Measurements from ENCODE around the gene DLK1.

Gene DLK1

DNA sequence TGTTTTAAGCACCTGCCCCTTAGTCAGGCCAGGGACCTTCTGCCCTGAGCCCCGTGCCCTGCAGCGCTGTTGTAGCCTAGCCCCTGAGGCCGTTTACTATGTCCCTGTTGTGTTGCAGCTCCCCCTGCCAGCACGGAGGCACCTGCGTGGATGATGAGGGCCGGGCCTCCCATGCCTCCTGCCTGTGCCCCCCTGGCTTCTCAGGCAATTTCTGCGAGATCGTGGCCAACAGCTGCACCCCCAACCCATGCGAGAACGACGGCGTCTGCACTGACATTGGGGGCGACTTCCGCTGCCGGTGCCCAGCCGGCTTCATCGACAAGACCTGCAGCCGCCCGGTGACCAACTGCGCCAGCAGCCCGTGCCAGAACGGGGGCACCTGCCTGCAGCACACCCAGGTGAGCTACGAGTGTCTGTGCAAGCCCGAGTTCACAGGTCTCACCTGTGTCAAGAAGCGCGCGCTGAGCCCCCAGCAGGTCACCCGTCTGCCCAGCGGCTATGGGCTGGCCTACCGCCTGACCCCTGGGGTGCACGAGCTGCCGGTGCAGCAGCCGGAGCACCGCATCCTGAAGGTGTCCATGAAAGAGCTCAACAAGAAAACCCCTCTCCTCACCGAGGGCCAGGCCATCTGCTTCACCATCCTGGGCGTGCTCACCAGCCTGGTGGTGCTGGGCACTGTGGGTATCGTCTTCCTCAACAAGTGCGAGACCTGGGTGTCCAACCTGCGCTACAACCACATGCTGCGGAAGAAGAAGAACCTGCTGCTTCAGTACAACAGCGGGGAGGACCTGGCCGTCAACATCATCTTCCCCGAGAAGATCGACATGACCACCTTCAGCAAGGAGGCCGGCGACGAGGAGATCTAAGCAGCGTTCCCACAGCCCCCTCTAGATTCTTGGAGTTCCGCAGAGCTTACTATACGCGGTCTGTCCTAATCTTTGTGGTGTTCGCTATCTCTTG is 7.6 kb downstream of the DLK1 start:
- H3K36me3 ChIP-seq (ENCODE audit: control insufficient read depth, insufficient read depth, low read length): no peaks in the 10 kb centered on the region
- H3K27ac ChIP-seq (ENCODE audit: low read depth, low read length, severe bottlenecking): no peak overlapping the region
- no peaks in the 10 kb centered on the region for H3K4me1 ChIP-seq (ENCODE audit: control insufficient read depth, insufficient read depth, low read length, poor library complexity, severe bottlenecking)
- H3K9me3 ChIP-seq (ENCODE audit: control insufficient read depth, low read length): no peaks in the 10 kb centered on the region
- WGBS, 2 experiments (ENCODE audit: insufficient coverage in 2 of 2): 93 to 94% methylated on average over 51 to 52 of the region's 52 CpGs
- H3K4me3 ChIP-seq (ENCODE audit: extremely low read depth, insufficient read depth, low read length, poor library complexity, severe bottlenecking): no peak overlapping the region

DNA sequence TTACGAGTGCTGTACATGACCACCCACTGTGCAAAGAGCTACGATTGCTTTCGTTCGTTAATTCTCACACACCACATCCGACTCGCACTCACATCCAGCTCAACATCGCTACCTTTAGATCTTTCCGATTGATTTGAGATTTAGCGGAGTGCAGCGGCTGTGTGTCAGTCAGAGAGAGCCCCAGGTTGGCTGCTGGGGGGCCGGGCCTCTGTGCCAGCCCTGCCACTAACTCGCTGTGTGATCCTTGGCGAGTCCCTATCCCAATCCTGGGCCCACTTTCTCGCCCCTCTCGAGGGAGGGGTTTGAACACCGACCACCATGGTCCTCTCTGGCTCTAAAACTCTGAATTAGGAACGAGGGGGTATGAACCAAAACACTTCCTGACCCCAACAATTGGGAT is 8.6 kb downstream of the DLK1 start:
- H3K9me3 ChIP-seq (ENCODE audit: control insufficient read depth, low read length): no peaks in the 10 kb centered on the region
- H3K4me3 ChIP-seq (ENCODE audit: extremely low read depth, insufficient read depth, low read length, poor library complexity, severe bottlenecking): no peak overlapping the region
- 96% methylated on average over 14 to 17 of the region's 17 CpGs for WGBS, 2 experiments (ENCODE audit: insufficient coverage in 2 of 2)
- H3K27ac ChIP-seq (ENCODE audit: low read depth, low read length, severe bottlenecking): no peak overlapping the region
- no peaks in the 10 kb centered on the region for H3K4me1 ChIP-seq (ENCODE audit: control insufficient read depth, insufficient read depth, low read length, poor library complexity, severe bottlenecking)
- no peaks in the 10 kb centered on the region for H3K36me3 ChIP-seq (ENCODE audit: control insufficient read depth, insufficient read depth, low read length)

GRCh38 chr14:100736269-100737180 is 9.8 kb downstream of the DLK1 start:
- H3K9me3 ChIP-seq (ENCODE audit: control insufficient read depth, low read length): peaks cover 4% of the 10 kb centered on the region
- no peaks in the 10 kb centered on the region for H3K4me1 ChIP-seq (ENCODE audit: control insufficient read depth, insufficient read depth, low read length, poor library complexity, severe bottlenecking)
- H3K36me3 ChIP-seq (ENCODE audit: control insufficient read depth, insufficient read depth, low read length): no peaks in the 10 kb centered on the region
- 79 to 86% methylated on average over 15 to 18 of the region's 22 CpGs for WGBS, 2 experiments (ENCODE audit: insufficient coverage in 2 of 2)
- no peak overlapping the region for H3K27ac ChIP-seq (ENCODE audit: low read depth, low read length, severe bottlenecking)
- no peak overlapping the region for H3K4me3 ChIP-seq (ENCODE audit: extremely low read depth, insufficient read depth, low read length, poor library complexity, severe bottlenecking)

GRCh38 chr14:100737526-100737925 is 10.8 kb downstream of the DLK1 start:
- no peak overlapping the region for H3K4me3 ChIP-seq (ENCODE audit: extremely low read depth, insufficient read depth, low read length, poor library complexity, severe bottlenecking)
- 92% methylated on average over 12 of the region's 17 CpGs for whole genome bisulfite sequencing, 2 experiments (ENCODE audit: insufficient coverage in 2 of 2)
- peaks cover 4% of the 10 kb centered on the region for H3K9me3 ChIP-seq (ENCODE audit: control insufficient read depth, low read length)
- H3K4me1 ChIP-seq (ENCODE audit: control insufficient read depth, insufficient read depth, low read length, poor library complexity, severe bottlenecking): no peaks in the 10 kb centered on the region
- no peaks in the 10 kb centered on the region for H3K36me3 ChIP-seq (ENCODE audit: control insufficient read depth, insufficient read depth, low read length)
- H3K27ac ChIP-seq (ENCODE audit: low read depth, low read length, severe bottlenecking): no peak overlapping the region

DNA sequence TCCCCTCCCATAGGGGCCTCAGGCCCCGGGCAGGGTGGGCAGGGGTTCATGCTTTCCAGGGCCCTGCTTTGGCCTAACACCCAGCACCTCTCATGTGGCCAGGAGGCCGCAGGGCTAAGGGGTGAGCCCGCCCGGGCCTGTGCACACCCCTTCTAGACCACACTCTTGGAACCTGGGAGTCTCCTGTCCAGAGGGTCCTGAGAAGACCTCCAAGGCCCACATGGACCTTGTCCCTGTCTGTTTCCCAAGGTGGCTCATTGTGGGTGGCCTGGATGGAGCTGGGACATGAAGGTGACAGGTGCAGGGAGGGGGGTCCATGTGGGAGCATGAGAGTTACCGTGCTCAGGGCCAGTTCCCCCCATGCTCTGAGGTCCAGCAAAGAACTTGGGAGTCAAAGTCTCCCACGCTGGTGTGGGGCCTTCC is 11.6 kb downstream of the DLK1 start:
- no peaks in the 10 kb centered on the region for H3K36me3 ChIP-seq (ENCODE audit: control insufficient read depth, insufficient read depth, low read length)
- WGBS, 2 experiments (ENCODE audit: insufficient coverage in 2 of 2): 85 to 96% methylated on average over 6 of the region's 6 CpGs
- H3K9me3 ChIP-seq (ENCODE audit: control insufficient read depth, low read length): peaks cover 4% of the 10 kb centered on the region
- no peak overlapping the region for H3K4me3 ChIP-seq (ENCODE audit: extremely low read depth, insufficient read depth, low read length, poor library complexity, severe bottlenecking)
- H3K4me1 ChIP-seq (ENCODE audit: control insufficient read depth, insufficient read depth, low read length, poor library complexity, severe bottlenecking): no peaks in the 10 kb centered on the region
- H3K27ac ChIP-seq (ENCODE audit: low read depth, low read length, severe bottlenecking): no peak overlapping the region

DNA sequence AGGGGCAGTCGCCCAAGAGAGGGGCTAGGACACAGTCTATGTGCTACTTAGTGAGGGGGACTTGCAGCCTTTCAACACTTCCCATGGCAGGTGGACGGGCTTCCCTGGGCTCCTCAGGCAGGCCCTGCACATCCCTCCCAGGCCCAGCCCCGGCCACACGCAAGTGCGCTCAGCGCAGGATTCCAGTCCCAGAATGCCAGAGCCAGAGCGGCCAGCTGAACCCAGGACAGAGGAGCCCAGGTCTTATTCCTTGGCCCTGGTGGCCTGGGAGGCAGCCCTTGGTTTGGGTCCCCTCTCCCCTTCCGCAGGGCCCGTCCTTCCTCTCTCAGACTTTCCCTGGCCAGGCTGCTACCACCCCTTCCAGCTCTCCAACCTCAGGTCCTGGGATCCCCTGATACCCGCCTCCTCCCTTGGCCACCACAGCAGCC is 12.0 kb downstream of the DLK1 start:
- WGBS, 2 experiments (ENCODE audit: insufficient coverage in 2 of 2): 91 to 96% methylated on average over 10 of the region's 10 CpGs
- Histone ChIP-seq H3K27ac (ENCODE audit: low read depth, low read length, severe bottlenecking) (no peak overlapping the region), H3K9me3 (ENCODE audit: control insufficient read depth, low read length) (peaks cover 4% of the 10 kb centered on the region), H3K4me3 (ENCODE audit: extremely low read depth, insufficient read depth, low read length, poor library complexity, severe bottlenecking) (no peak overlapping the region), H3K4me1 (ENCODE audit: control insufficient read depth, insufficient read depth, low read length, poor library complexity, severe bottlenecking) (no peaks in the 10 kb centered on the region), H3K36me3 (ENCODE audit: control insufficient read depth, insufficient read depth, low read length) (no peaks in the 10 kb centered on the region)

GRCh38 chr14:100739306-100739705 is 12.6 kb downstream of the DLK1 start:
- Histone ChIP-seq H3K27ac (ENCODE audit: low read depth, low read length, severe bottlenecking) (peak overlapping the region; percentile 2), H3K4me3 (ENCODE audit: extremely low read depth, insufficient read depth, low read length, poor library complexity, severe bottlenecking) (no peak overlapping the region), H3K4me1 (ENCODE audit: control insufficient read depth, insufficient read depth, low read length, poor library complexity, severe bottlenecking) (no peaks in the 10 kb centered on the region), H3K36me3 (ENCODE audit: control insufficient read depth, insufficient read depth, low read length) (no peaks in the 10 kb centered on the region), H3K9me3 (ENCODE audit: control insufficient read depth, low read length) (peaks cover 4% of the 10 kb centered on the region)
- WGBS, 2 experiments (ENCODE audit: insufficient coverage in 2 of 2): 88 to 97% methylated on average over 10 to 11 of the region's 11 CpGs

DNA sequence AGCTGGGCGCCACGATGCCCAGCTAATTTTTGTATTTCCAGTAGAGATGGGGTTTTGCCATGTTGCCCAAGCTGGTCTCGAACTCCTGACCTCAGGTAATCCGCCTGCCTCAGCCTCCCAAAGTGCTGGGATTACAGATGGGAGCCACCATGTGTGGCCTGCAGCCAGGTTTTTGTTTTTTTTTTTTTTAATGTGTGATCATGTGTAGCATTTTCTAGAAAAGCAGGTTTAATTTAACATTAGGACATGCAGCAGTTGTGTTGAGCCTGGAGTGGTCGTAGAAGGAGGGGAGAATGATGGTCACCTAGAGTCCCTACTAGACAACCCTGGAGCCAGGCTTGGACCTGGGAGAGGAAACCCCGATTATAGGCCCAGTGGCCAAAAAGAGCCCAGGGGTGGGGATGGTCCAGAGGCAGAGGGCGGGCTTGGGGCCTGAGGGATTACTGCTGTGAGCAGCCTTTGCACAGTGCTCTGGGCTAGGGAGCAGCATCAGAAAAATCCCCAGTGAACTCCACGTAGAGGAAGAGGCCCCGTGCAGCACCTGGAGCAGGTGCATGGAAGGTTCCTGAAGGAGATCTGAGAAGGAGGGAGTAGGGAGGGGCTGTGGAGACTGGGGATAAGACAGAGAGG is 13.6 kb downstream of the DLK1 start:
- Histone ChIP-seq H3K4me1 (ENCODE audit: control insufficient read depth, insufficient read depth, low read length, poor library complexity, severe bottlenecking) (no peaks in the 10 kb centered on the region), H3K4me3 (ENCODE audit: extremely low read depth, insufficient read depth, low read length, poor library complexity, severe bottlenecking) (no peak overlapping the region), H3K36me3 (ENCODE audit: control insufficient read depth, insufficient read depth, low read length) (no peaks in the 10 kb centered on the region), H3K27ac (ENCODE audit: low read depth, low read length, severe bottlenecking) (no peak overlapping the region), H3K9me3 (ENCODE audit: control insufficient read depth, low read length) (peaks cover 4% of the 10 kb centered on the region)
- WGBS, 2 experiments (ENCODE audit: insufficient coverage in 2 of 2): 90 to 93% methylated on average over 6 to 7 of the region's 9 CpGs

- H3K4me3 ChIP-seq (ENCODE audit: extremely low read depth, insufficient read depth, low read length, poor library complexity, severe bottlenecking): no peak overlapping the region
- H3K27ac ChIP-seq (ENCODE audit: low read depth, low read length, severe bottlenecking): no peak overlapping the region
- H3K4me1 ChIP-seq (ENCODE audit: control insufficient read depth, insufficient read depth, low read length, poor library complexity, severe bottlenecking): no peaks in the 10 kb centered on the region
- no peaks in the 10 kb centered on the region for H3K36me3 ChIP-seq (ENCODE audit: control insufficient read depth, insufficient read depth, low read length)
- 89 to 96% methylated on average over 4 of the region's 7 CpGs for WGBS, 2 experiments (ENCODE audit: insufficient coverage in 2 of 2)
- peaks cover 4% of the 10 kb centered on the region for H3K9me3 ChIP-seq (ENCODE audit: control insufficient read depth, low read length)
These were observed 14.2 kb downstream of the DLK1 start for GRCh38 chr14:100740929-100741328.

GRCh38 chr14:100741966-100742365 is 15.3 kb downstream of the DLK1 start:
- Histone ChIP-seq H3K4me1 (ENCODE audit: control insufficient read depth, insufficient read depth, low read length, poor library complexity, severe bottlenecking) (no peaks in the 10 kb centered on the region), H3K9me3 (ENCODE audit: control insufficient read depth, low read length) (peaks cover 4% of the 10 kb centered on the region), H3K27ac (ENCODE audit: low read depth, low read length, severe bottlenecking) (no peak overlapping the region), H3K36me3 (ENCODE audit: control insufficient read depth, insufficient read depth, low read length) (no peaks in the 10 kb centered on the region), H3K4me3 (ENCODE audit: extremely low read depth, insufficient read depth, low read length, poor library complexity, severe bottlenecking) (no peak overlapping the region)
- WGBS, 2 experiments (ENCODE audit: insufficient coverage in 2 of 2): 100% methylated on average over 1 of the region's 3 CpGs
